K562 (cell line): ENCODE results near the gene DYRK2. TPM values are rescaled to one million over a fixed set of nuclear protein-coding genes. Genes with fewer than 3 reads are reported as not detected.

Experiments
- CBX3 ChIP-seq, 2 experiments: IDR thresholded peaks; 1 replicate in 1 of 2; 2 replicates in 1 of 2; pipeline ENCODE4 v1.6.1; 2012; ENCODE audit warnings: inconsistent platforms in 2 of 2, low read length in 2 of 2, borderline replicate concordance in 1 of 2, control low read depth in 1 of 2
- CHD7 ChIP-seq: fragments of 200-600 bp; sonication (generic); IDR thresholded peaks from one replicate; pipeline ENCODE4 v1.6.1; 2012; ENCODE audit warnings: mild to moderate bottlenecking, low read depth, low read length, inconsistent platforms
- DPF2 ChIP-seq: fragments of 450-650 bp; IDR thresholded peaks from 2 replicates; pipeline ENCODE4 v1.6.1; 2016
- E2F6 ChIP-seq, 2 experiments: IDR thresholded peaks; 2 replicates each; pipeline ENCODE4 v1.6.1; 2011; ENCODE audit warnings: borderline replicate concordance in 1 of 2, control low read depth in 1 of 2, low read depth in 1 of 2, low read length in 1 of 2, mild to moderate bottlenecking in 1 of 2, mixed read lengths in 1 of 2, moderate library complexity in 1 of 2; ENCODE audit not compliant: insufficient read depth in 1 of 2, insufficient read length in 1 of 2, poor library complexity in 1 of 2, severe bottlenecking in 1 of 2; ENCODE audit errors: extremely low read depth in 1 of 2
- KDM5B ChIP-seq: fragments of 200-600 bp; sonication (generic); IDR thresholded peaks from 2 replicates; pipeline ENCODE4 v1.6.1; 2012; ENCODE audit warnings: low read depth, mild to moderate bottlenecking, moderate library complexity, low read length, control low read depth, inconsistent platforms; ENCODE audit not compliant: insufficient replicate concordance
- KHSRP ChIP-seq: fragments of 450-650 bp; IDR thresholded peaks from 2 replicates; pipeline ENCODE4 v1.6.1; 2017
- MTA1 ChIP-seq: fragments of 450-650 bp; IDR thresholded peaks from 2 replicates; pipeline ENCODE4 v1.6.1; 2017; ENCODE audit warnings: borderline replicate concordance
- NR2C1 ChIP-seq, 2 experiments: fragments of 450-650 bp; IDR thresholded peaks; 2 replicates each; pipeline ENCODE4 v1.6.1; 2017; ENCODE audit warnings: mild to moderate bottlenecking in 2 of 2, antibody characterized with exemption in 1 of 2, inconsistent platforms in 1 of 2, missing compliant biosample characterization in 1 of 2, missing genetic modification characterization in 1 of 2
- NR4A1 ChIP-seq, 2 experiments: fragments of 250-450 bp in 1 of 2; fragments of 450-650 bp in 1 of 2; sonication (Bioruptor Pico) in 1 of 2; IDR thresholded peaks; 2 replicates each; pipeline versions ENCODE4 v1.4.0 to v1.6.1; 2016 to 2020; ENCODE audit warnings: mild to moderate bottlenecking in 2 of 2, missing compliant biosample characterization in 1 of 2, missing genetic modification characterization in 1 of 2, moderate library complexity in 1 of 2
- THAP7 ChIP-seq: fragments of 250-450 bp; sonication (Bioruptor Pico); IDR thresholded peaks from 2 replicates; pipeline ENCODE4 v1.5.0; 2021
- polyA plus RNA-seq, 8 experiments: library from polyadenylated mRNA; depleted of rRNA in 4 of 8; stranded (reverse) in 5 of 8; unstranded in 3 of 8; fragments of >200 nt; fragmentation: Nextera tagmentation in 2 of 8; fragmentation: Illumina TruSeq in 1 of 8; extraction: Ambion mirVana in 2 of 8; extraction: Trizol in 1 of 8; gene quantifications; 2 replicates each; pipeline versions ENCODE4 v1.2.1 to v1.2.3, GENCODE V29; 2011 to 2014; ENCODE audit warnings: inconsistent platforms in 1 of 8, missing spikeins in 1 of 8
- total RNA-seq, 7 experiments: library from RNA; depleted of rRNA in 6 of 7; stranded (reverse); fragments of >200 nt in 6 of 7; fragmentation: Illumina TruSeq in 2 of 7; extraction: Trizol in 2 of 7; gene quantifications; 2 replicates each; pipeline versions ENCODE4 v1.2.1 to v1.2.3, GENCODE V29; 2011 to 2021; ENCODE audit warnings: low replicate concordance in 1 of 7
- TF ChIP-seq, protein P1 (sequence below): fragments of 200-800 bp; sonication (Bioruptor generic); IDR thresholded peaks from 2 replicates; pipeline ENCODE4 v1.6.1; 2017; ENCODE audit warnings: missing genetic modification characterization, missing compliant biosample characterization

DYRK2 gene
- total and polyA plus RNA-seq, 9 of the 15 experiments (the other 6 are each of a cell fraction or from before 2014, with no cell fraction given): 1.7 to 15.4 (median 8.4) TPM

GRCh38 chr12:67648521-67649260, at the start of gene DYRK2 (continued):
- TF ChIP-seq CHD7 (no peak), KHSRP (no peak), E2F6 (IDR thresholded peaks at IDR 0.05; ENCODE audit: borderline replicate concordance in 1 of 2, extremely low read depth in 1 of 2, insufficient read depth in 1 of 2, insufficient read length in 1 of 2, low read depth in 1 of 2, low read length in 1 of 2, poor library complexity in 1 of 2, severe bottlenecking in 1 of 2) (peak in 1 of 2 experiments; percentile 77), KDM5B (peak; percentile 75), NR4A1 (CRISPR knock-in tag; IDR thresholded peaks at IDR 0.05) (0 out of 2 replicates have a peak, but pooled peaks have one; percentile 41), NR4A1 (tag; IDR thresholded peaks at IDR 0.05) (no peak), DPF2 (no peak), MTA1 (no peak), NR2C1 (IDR thresholded peaks at IDR 0.05) (no peak), NR2C1 (tag; IDR thresholded peaks at IDR 0.05) (no peak), THAP7 (no peak), CBX3 (IDR thresholded peaks at IDR 0.05; ENCODE audit: borderline replicate concordance in 1 of 2, low read length in 2 of 2) (no peak)
- TF ChIP-seq, protein P1, sequence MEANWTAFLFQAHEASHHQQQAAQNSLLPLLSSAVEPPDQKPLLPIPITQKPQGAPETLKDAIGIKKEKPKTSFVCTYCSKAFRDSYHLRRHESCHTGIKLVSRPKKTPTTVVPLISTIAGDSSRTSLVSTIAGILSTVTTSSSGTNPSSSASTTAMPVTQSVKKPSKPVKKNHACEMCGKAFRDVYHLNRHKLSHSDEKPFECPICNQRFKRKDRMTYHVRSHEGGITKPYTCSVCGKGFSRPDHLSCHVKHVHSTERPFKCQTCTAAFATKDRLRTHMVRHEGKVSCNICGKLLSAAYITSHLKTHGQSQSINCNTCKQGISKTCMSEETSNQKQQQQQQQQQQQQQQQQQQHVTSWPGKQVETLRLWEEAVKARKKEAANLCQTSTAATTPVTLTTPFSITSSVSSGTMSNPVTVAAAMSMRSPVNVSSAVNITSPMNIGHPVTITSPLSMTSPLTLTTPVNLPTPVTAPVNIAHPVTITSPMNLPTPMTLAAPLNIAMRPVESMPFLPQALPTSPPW (CRISPR knock-in tag): peak; percentile 70
